ENCODE results near the gene BCL7B. TPM values are rescaled to one million over a fixed set of nuclear protein-coding genes. Genes with fewer than 3 reads are reported as not detected.
"Not testable (repeated sequence)": the region's sequence is repeated elsewhere in the genome, so short reads cannot be mapped to it uniquely, and the experiment has no call there.

Gene BCL7B
- total RNA-seq, 1 experiment from 2014 or later: 95.4 TPM

DNA sequence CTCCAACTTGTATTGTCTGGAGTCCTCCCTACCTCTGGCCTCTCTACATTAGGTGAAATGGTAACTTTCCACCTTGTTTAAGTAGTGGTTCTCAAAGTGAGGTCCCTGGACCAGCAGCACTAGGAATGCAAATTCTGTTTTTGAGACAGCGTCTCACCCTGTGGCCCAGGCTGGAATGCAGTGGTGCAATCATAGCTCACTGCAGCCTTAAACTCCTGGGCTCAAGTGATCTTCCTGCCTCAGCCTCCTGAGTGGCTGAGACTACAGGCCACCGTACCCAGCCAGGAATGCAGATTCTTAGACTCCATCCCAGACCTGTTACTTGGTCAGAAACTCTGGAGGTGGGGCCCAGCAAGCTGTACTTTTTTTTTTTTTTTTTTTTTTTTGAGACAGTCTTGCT, 27.7 kb upstream of the BCL7B start:
- DNase-seq (ENCODE audit: low read depth, low spot score) (no peak), ATAC-seq (no peak)
- in situ Hi-C loops (cut with HindIII; ENCODE audit: low pct_unique_long_range_greater_than_20kb, low sequenced_read_pairs): no loop called here
- intact Hi-C loops (cut with micrococcal nuclease; ENCODE audit: unreplicated experiment): no loop called here
- TF ChIP-seq TCF7L2 (IDR thresholded peaks at IDR 0.05; ENCODE audit: low read depth, low read length) (no peak), SIN3A (IDR thresholded peaks at IDR 0.05; ENCODE audit: borderline replicate concordance, insufficient read depth, low read depth, low read length) (no peak), POLR2AphosphoS5 (IDR thresholded peaks at IDR 0.05; ENCODE audit: low read depth, low read length) (no peak)
- TF ChIP-seq, protein P1, sequence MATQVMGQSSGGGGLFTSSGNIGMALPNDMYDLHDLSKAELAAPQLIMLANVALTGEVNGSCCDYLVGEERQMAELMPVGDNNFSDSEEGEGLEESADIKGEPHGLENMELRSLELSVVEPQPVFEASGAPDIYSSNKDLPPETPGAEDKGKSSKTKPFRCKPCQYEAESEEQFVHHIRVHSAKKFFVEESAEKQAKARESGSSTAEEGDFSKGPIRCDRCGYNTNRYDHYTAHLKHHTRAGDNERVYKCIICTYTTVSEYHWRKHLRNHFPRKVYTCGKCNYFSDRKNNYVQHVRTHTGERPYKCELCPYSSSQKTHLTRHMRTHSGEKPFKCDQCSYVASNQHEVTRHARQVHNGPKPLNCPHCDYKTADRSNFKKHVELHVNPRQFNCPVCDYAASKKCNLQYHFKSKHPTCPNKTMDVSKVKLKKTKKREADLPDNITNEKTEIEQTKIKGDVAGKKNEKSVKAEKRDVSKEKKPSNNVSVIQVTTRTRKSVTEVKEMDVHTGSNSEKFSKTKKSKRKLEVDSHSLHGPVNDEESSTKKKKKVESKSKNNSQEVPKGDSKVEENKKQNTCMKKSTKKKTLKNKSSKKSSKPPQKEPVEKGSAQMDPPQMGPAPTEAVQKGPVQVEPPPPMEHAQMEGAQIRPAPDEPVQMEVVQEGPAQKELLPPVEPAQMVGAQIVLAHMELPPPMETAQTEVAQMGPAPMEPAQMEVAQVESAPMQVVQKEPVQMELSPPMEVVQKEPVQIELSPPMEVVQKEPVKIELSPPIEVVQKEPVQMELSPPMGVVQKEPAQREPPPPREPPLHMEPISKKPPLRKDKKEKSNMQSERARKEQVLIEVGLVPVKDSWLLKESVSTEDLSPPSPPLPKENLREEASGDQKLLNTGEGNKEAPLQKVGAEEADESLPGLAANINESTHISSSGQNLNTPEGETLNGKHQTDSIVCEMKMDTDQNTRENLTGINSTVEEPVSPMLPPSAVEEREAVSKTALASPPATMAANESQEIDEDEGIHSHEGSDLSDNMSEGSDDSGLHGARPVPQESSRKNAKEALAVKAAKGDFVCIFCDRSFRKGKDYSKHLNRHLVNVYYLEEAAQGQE (IDR thresholded peaks at IDR 0.05; ENCODE audit: insufficient read depth in 1 of 2, low read depth in 2 of 2, low read length in 1 of 2): no peak
- TF ChIP-seq, protein P2, sequence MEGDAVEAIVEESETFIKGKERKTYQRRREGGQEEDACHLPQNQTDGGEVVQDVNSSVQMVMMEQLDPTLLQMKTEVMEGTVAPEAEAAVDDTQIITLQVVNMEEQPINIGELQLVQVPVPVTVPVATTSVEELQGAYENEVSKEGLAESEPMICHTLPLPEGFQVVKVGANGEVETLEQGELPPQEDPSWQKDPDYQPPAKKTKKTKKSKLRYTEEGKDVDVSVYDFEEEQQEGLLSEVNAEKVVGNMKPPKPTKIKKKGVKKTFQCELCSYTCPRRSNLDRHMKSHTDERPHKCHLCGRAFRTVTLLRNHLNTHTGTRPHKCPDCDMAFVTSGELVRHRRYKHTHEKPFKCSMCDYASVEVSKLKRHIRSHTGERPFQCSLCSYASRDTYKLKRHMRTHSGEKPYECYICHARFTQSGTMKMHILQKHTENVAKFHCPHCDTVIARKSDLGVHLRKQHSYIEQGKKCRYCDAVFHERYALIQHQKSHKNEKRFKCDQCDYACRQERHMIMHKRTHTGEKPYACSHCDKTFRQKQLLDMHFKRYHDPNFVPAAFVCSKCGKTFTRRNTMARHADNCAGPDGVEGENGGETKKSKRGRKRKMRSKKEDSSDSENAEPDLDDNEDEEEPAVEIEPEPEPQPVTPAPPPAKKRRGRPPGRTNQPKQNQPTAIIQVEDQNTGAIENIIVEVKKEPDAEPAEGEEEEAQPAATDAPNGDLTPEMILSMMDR (IDR thresholded peaks at IDR 0.05): no peak
- no peaks in the 10 kb centered on the region for H3K36me3 ChIP-seq (ENCODE audit: control insufficient read depth, insufficient read depth, low read length)
- ChIA-PET POLR2A (interaction anchor here (0.6 kb wide), 1 partner anchor 95 kb away, joined by 5 read pairs; no protein-coding TSS in a partner anchor), CTCF (interaction anchor here (0.6 kb wide), 1 partner anchor 295 kb away, joined by 3 read pairs; no protein-coding TSS in a partner anchor)
- no peak overlapping the region for H3K27ac ChIP-seq (ENCODE audit: low read length)
- H3K9me3 ChIP-seq (ENCODE audit: control insufficient read depth, insufficient read depth, low read depth, low read length): no peaks in the 10 kb centered on the region
- no TSS peak for BruUV-seq (replicated peaks)
- H3K27me3 ChIP-seq (ENCODE audit: control insufficient read depth, insufficient read depth, low read length): no peaks in the 10 kb centered on the region
- no peak overlapping the region for H3K4me3 ChIP-seq (ENCODE audit: low read depth in 2 of 2, low read length in 2 of 2)
- H3K4me1 ChIP-seq (ENCODE audit: control insufficient read depth, insufficient read depth, low read length): 0 out of 2 replicates have a peak, but pooled peaks cover 4% of the 10 kb centered on the region

DNA sequence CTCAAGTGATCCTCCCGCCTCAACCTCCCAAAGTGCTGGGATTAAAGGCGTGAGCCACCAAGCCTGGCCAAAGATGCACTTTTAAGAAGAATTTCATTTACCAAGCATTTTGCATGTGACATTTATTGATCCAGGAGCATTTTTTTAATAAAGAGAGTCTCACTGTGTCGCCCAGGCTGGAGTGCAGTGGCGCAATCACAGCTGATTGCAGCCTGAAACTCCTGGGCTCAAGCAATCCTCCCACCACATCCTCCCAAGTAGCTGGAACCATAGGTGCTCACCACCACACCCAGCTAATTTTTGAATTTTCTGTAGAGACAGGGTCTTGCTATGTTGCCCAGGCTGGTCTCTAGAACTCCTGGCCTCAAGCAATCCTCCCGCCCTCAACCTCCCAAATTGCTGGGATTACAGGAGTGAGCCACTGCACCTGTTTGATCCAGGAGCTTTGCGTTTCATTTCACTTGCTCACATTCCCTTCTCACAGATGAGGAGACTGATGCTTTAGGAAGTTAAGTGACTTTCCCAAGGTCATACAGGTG, 25.2 kb upstream of the BCL7B start:
- ATAC-seq: no peak
- H3K4me1 ChIP-seq (ENCODE audit: control insufficient read depth, insufficient read depth, low read length): 0 out of 2 replicates have a peak, but pooled peaks cover under 1% of the 10 kb centered on the region
- no TSS peak for BruUV-seq (replicated peaks)
- TF ChIP-seq TCF7L2 (IDR thresholded peaks at IDR 0.05; ENCODE audit: low read depth, low read length): no peak
- no peak for TF ChIP-seq SIN3A (IDR thresholded peaks at IDR 0.05; ENCODE audit: borderline replicate concordance, insufficient read depth, low read depth, low read length)
- TF ChIP-seq POLR2AphosphoS5 (IDR thresholded peaks at IDR 0.05; ENCODE audit: low read depth, low read length): no peak
- in situ Hi-C loops (cut with HindIII; ENCODE audit: low pct_unique_long_range_greater_than_20kb, low sequenced_read_pairs) (no loop called here), intact Hi-C loops (cut with micrococcal nuclease; ENCODE audit: unreplicated experiment) (no loop called here)
- no peaks in the 10 kb centered on the region for H3K27me3 ChIP-seq (ENCODE audit: control insufficient read depth, insufficient read depth, low read length)
- ChIA-PET CTCF (interaction anchor here (0.6 kb wide), 2 partner anchors 86 to 122 kb away, joined by 3 to 12 read pairs; no protein-coding TSS in a partner anchor), POLR2A (no interaction called here)
- no peak for DNase-seq (ENCODE audit: low read depth, low spot score)
- no peaks in the 10 kb centered on the region for H3K9me3 ChIP-seq (ENCODE audit: control insufficient read depth, insufficient read depth, low read depth, low read length)
- H3K36me3 ChIP-seq (ENCODE audit: control insufficient read depth, insufficient read depth, low read length): no peaks in the 10 kb centered on the region
- H3K4me3 ChIP-seq (ENCODE audit: low read depth in 2 of 2, low read length in 2 of 2): no peak overlapping the region
- H3K27ac ChIP-seq (ENCODE audit: low read length): no peak overlapping the region

DNA sequence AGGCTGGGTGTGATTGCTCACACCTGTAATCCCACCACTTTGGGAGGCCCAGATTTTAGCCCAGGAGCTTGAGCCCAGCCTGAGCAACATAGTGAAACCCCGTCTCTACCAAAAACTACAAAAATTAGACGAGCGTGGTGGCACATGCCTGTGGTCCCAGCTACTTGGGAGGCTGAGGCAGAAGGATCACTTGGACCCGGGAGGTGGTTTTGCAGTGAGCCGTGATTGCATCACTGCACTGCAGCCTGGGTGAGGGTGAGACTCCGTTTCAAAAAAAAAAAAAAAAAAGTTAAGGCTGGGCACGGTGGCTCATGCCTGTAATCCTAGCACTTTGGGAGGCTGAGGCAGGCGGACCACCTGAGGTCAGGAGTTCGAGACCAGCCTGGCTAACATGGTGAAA, 23.5 kb upstream of the BCL7B start:
- H3K27me3 ChIP-seq (ENCODE audit: control insufficient read depth, insufficient read depth, low read length); H3K4me3 ChIP-seq (ENCODE audit: low read depth in 2 of 2, low read length in 2 of 2); BruUV-seq (replicated peaks); intact Hi-C loops (cut with micrococcal nuclease; ENCODE audit: unreplicated experiment); DNase-seq (ENCODE audit: low read depth, low spot score); POLR2A ChIA-PET; H3K36me3 ChIP-seq (ENCODE audit: control insufficient read depth, insufficient read depth, low read length); in situ Hi-C loops (cut with HindIII; ENCODE audit: low pct_unique_long_range_greater_than_20kb, low sequenced_read_pairs); CTCF ChIA-PET; H3K9me3 ChIP-seq (ENCODE audit: control insufficient read depth, insufficient read depth, low read depth, low read length); H3K27ac ChIP-seq (ENCODE audit: low read length); ATAC-seq: not testable (repeated sequence)
- H3K4me1 ChIP-seq (ENCODE audit: control insufficient read depth, insufficient read depth, low read length): peaks cover 12% of the 10 kb centered on the region

Data from Panc1 (cell line).